Right atrium auricular region (tissue), 2 donors: ENCODE measurements around the gene SLCO1B1. TPM values are rescaled to one million over a fixed set of nuclear protein-coding genes. Genes with fewer than 3 reads are reported as not detected.

Source experiments
- DNase-seq: peaks from one replicate; pipeline ENCODE4 v3.0.0-alpha.2; 2019; ENCODE audit warnings: low spot score
- H3K27ac ChIP-seq, 2 donors: fragments of 200-600 bp; sonication (generic); 1 replicate in 1 of 2; 2 replicates in 1 of 2; pipeline ENCODE4 v1.5.1; 2016 to 2019
- H3K27me3 ChIP-seq, 2 donors: fragments of 200-600 bp; sonication (generic); one replicate each; pipeline versions ENCODE4 v1.5.1 to v1.6.0; 2017 to 2019
- H3K36me3 ChIP-seq: fragments of 200-600 bp; sonication (generic); one replicate; pipeline ENCODE4 v1.5.1; 2016
- H3K4me1 ChIP-seq, 2 donors: fragments of 200-600 bp; sonication (generic); one replicate each; pipeline versions ENCODE4 v1.5.1 to v1.6.0; 2017 to 2019
- H3K4me3 ChIP-seq, 2 donors: fragments of 200-600 bp; sonication (generic); 1 replicate in 1 of 2; 2 replicates in 1 of 2; pipeline ENCODE4 v1.5.1; 2017 to 2019; ENCODE audit warnings: mild to moderate bottlenecking in 1 of 2, moderate library complexity in 1 of 2
- H3K9me3 ChIP-seq, 2 donors: fragments of 200-600 bp; sonication (generic); one replicate each; pipeline ENCODE4 v1.5.1; 2019
- CTCF ChIP-seq, 2 donors: fragments of 200-600 bp; sonication (generic); IDR thresholded peaks; one replicate each; pipeline ENCODE4 v1.5.1; 2019; ENCODE audit warnings: antibody characterized with exemption in 2 of 2
- total RNA-seq, 2 donors: library from RNA; depleted of rRNA; stranded (reverse); fragments of >200 nt; gene quantifications; one replicate each; pipeline ENCODE4 v1.1.0, GENCODE V29; 2016

Gene SLCO1B1
- total RNA-seq, 2 donors from 2014 or later: not detected

GRCh38 chr12:21155522-21156351 lies 24.7 kb downstream of the SLCO1B1 start:
- Histone ChIP-seq H3K4me1 (no peaks in the 10 kb centered on the region), H3K36me3 (no peaks in the 10 kb centered on the region), H3K9me3 (peaks cover 0 to 9% of the 10 kb centered on the region in 2 donors), H3K27me3 (no peaks in the 10 kb centered on the region), H3K27ac (no peak overlapping the region), H3K4me3 (no peak overlapping the region)
- no peak for DNase-seq
- no peak for TF ChIP-seq CTCF (IDR thresholded peaks at IDR 0.05)

GRCh38 chr12:21165048-21165447 lies 34.1 kb downstream of the SLCO1B1 start:
- no peak for DNase-seq
- peaks cover 0 to 21% of the 10 kb centered on the region in 2 donors for H3K9me3 ChIP-seq
- no peak overlapping the region for H3K27ac ChIP-seq
- H3K36me3 ChIP-seq: no peaks in the 10 kb centered on the region
- H3K4me1 ChIP-seq: no peaks in the 10 kb centered on the region
- no peak overlapping the region for H3K4me3 ChIP-seq
- no peak for TF ChIP-seq CTCF (IDR thresholded peaks at IDR 0.05)
- no peaks in the 10 kb centered on the region for H3K27me3 ChIP-seq

- Histone ChIP-seq H3K27me3 (no peaks in the 10 kb centered on the region), H3K4me1 (no peaks in the 10 kb centered on the region), H3K36me3 (no peaks in the 10 kb centered on the region), H3K27ac (no peak overlapping the region), H3K4me3 (no peak overlapping the region), H3K9me3 (peaks cover 0 to 20% of the 10 kb centered on the region in 2 donors)
- no peak for DNase-seq
- peak; percentile 13 to 59 for TF ChIP-seq CTCF (IDR thresholded peaks at IDR 0.05)
Measured at GRCh38 chr12:21169878-21170472, 39.0 kb downstream of the SLCO1B1 start.

- no peaks in the 10 kb centered on the region for H3K27me3 ChIP-seq
- H3K4me1 ChIP-seq: no peaks in the 10 kb centered on the region
- H3K9me3 ChIP-seq: peaks cover 0 to 20% of the 10 kb centered on the region in 2 donors
- H3K4me3 ChIP-seq: no peak overlapping the region
- no peak for TF ChIP-seq CTCF (IDR thresholded peaks at IDR 0.05)
- H3K27ac ChIP-seq: no peak overlapping the region
- H3K36me3 ChIP-seq: no peaks in the 10 kb centered on the region
- no peak for DNase-seq
Measured at GRCh38 chr12:21172079-21172478, 41.1 kb downstream of the SLCO1B1 start.

GRCh38 chr12:21183721-21184275 lies 52.8 kb downstream of the SLCO1B1 start:
- TF ChIP-seq CTCF (IDR thresholded peaks at IDR 0.05): no peak
- Histone ChIP-seq H3K36me3 (no peaks in the 10 kb centered on the region), H3K4me3 (no peak overlapping the region), H3K9me3 (no peaks in the 10 kb centered on the region), H3K27me3 (no peaks in the 10 kb centered on the region), H3K4me1 (no peaks in the 10 kb centered on the region), H3K27ac (no peak overlapping the region)
- no peak for DNase-seq
